GM12878 (cell line): ENCODE data around the gene LIG1. TPM values are rescaled to one million over a fixed set of nuclear protein-coding genes. Genes with fewer than 3 reads are reported as not detected.

Source experiments
- ATAC-seq: fragments of 200-7000 bp; cut with Tn5 transposase; 3 replicates; pipeline ENCODE4 v1.9.1; 2020; ENCODE audit warnings: mild to moderate bottlenecking, moderate library complexity
- BruUV-seq: library from RNA; stranded (reverse); fragments of 400-500 nt; replicated peaks from 2 replicates; lab custom pipeline; 2021; lab: Mats Ljungman, UMichigan
- CTCF ChIA-PET: fragments of 300-600 bp; sonication (Branson Sonifier 250); formaldehyde crosslinking; extraction: SDS; loops from one replicate; lab custom pipeline; 2021; ENCODE audit warnings: inconsistent platforms; lab: Yijun Ruan, JAX
- POLR2A ChIA-PET: fragments of 350-600 bp; formaldehyde crosslinking; extraction: SDS; loops from one replicate; lab custom pipeline; 2021; ENCODE audit warnings: inconsistent platforms; lab: Charles Lee
- RAD21 ChIA-PET: fragments of 300-600 bp; sonication (Branson Sonifier 250); formaldehyde crosslinking; loops from one replicate; lab custom pipeline; 2023; ENCODE audit warnings: antibody characterized with exemption; ENCODE audit not compliant: unreplicated experiment; lab: Charles Lee
- SMC1A ChIA-PET: fragments of 300-600 bp; sonication (Branson Sonifier 250); formaldehyde crosslinking; loops from one replicate; lab custom pipeline; 2023; ENCODE audit not compliant: unreplicated experiment, uncharacterized antibody; lab: Charles Lee
- DNase-seq: peaks from one replicate; pipeline ENCODE4 v3.0.0-alpha.2; 2011; ENCODE audit warnings: low read depth, low spot score
- FAIRE-seq: peaks from 3 replicates; lab custom pipeline; 2011; peaks lifted over from hg19 to GRCh38; lab: Jason Lieb, UNC
- H2AFZ ChIP-seq: 2 replicates; pipeline ENCODE4 v1.6.0; 2011; ENCODE audit warnings: low read depth, low read length, control low read depth; ENCODE audit not compliant: control insufficient read depth
- H3K27ac ChIP-seq: 2 replicates; pipeline ENCODE4 v1.5.1; 2011; ENCODE audit warnings: control low read depth; ENCODE audit not compliant: control insufficient read depth, insufficient read depth
- H3K27me3 ChIP-seq, 2 experiments: replicated peaks in 1 of 2; 2 replicates each; pipeline versions ENCODE4 v1.6.0 to v1.6.1; 2011; ENCODE audit warnings: low read length in 1 of 2; ENCODE audit not compliant: control insufficient read depth in 2 of 2, insufficient read depth in 2 of 2
- H3K36me3 ChIP-seq, 2 experiments: 2 replicates each; pipeline ENCODE4 v1.5.1; 2011; ENCODE audit warnings: low read length in 1 of 2; ENCODE audit not compliant: control insufficient read depth in 2 of 2, insufficient read depth in 2 of 2
- H3K4me1 ChIP-seq: 2 replicates; pipeline ENCODE4 v1.6.1; 2011; ENCODE audit warnings: mild to moderate bottlenecking, low read length, moderate library complexity, mixed read lengths; ENCODE audit not compliant: control insufficient read depth, insufficient read depth
- H3K4me2 ChIP-seq: 2 replicates; pipeline ENCODE4 v1.6.0; 2011; ENCODE audit warnings: control low read depth; ENCODE audit not compliant: control insufficient read depth, insufficient read depth
- H3K4me3 ChIP-seq: fragments of 200-600 bp; sonication (generic); 2 replicates; pipeline ENCODE4 v1.5.1; 2016
- H3K79me2 ChIP-seq: 2 replicates; pipeline ENCODE4 v1.6.0; 2011; ENCODE audit warnings: low read length; ENCODE audit not compliant: control insufficient read depth, insufficient read depth
- H3K9ac ChIP-seq: 2 replicates; pipeline ENCODE4 v1.8.0; 2011; ENCODE audit warnings: low read length, control low read depth, mixed read lengths; ENCODE audit not compliant: control insufficient read depth, insufficient read depth
- H3K9me3 ChIP-seq: replicated peaks from 3 replicates; pipeline ENCODE4 v1.5.1; 2011; ENCODE audit warnings: mild to moderate bottlenecking, low read length; ENCODE audit not compliant: control insufficient read depth, insufficient read depth
- H4K20me1 ChIP-seq: 2 replicates; pipeline ENCODE4 v1.6.0; 2011; ENCODE audit not compliant: control insufficient read depth, insufficient read depth
- ATF7 ChIP-seq: fragments of 450-650 bp; IDR thresholded peaks from 2 replicates; pipeline ENCODE4 v1.6.1; 2016; ENCODE audit warnings: low read depth, mild to moderate bottlenecking
- BCLAF1 ChIP-seq: fragments of 450-650 bp; IDR thresholded peaks from 2 replicates; pipeline ENCODE4 v1.6.1; 2017; ENCODE audit warnings: antibody characterized with exemption, mild to moderate bottlenecking, moderate library complexity
- CBX5 ChIP-seq: sonication (generic); IDR thresholded peaks from 2 replicates; pipeline ENCODE4 v1.6.1; 2016; ENCODE audit warnings: low read depth, moderate library complexity, mild to moderate bottlenecking, inconsistent platforms
- DPF2 ChIP-seq: fragments of 450-650 bp; IDR thresholded peaks from 2 replicates; pipeline ENCODE4 v1.6.1; 2017; ENCODE audit warnings: mild to moderate bottlenecking
- HDGF ChIP-seq: fragments of 450-650 bp; IDR thresholded peaks from 2 replicates; pipeline ENCODE4 v1.6.1; 2016; ENCODE audit warnings: antibody characterized with exemption
- IRF5 ChIP-seq: fragments of 450-650 bp; IDR thresholded peaks from 2 replicates; pipeline ENCODE4 v1.6.1; 2017; ENCODE audit warnings: borderline replicate concordance
- KLF5 ChIP-seq: fragments of 450-650 bp; IDR thresholded peaks from 2 replicates; pipeline ENCODE4 v1.6.1; 2014; ENCODE audit warnings: mild to moderate bottlenecking; ENCODE audit not compliant: partially characterized antibody
- MEF2B ChIP-seq: fragments of 450-650 bp; IDR thresholded peaks from 2 replicates; pipeline ENCODE4 v1.6.1; 2018; ENCODE audit warnings: mild to moderate bottlenecking, moderate library complexity; ENCODE audit not compliant: partially characterized antibody, poor library complexity, severe bottlenecking
- NBN ChIP-seq: fragments of 450-650 bp; IDR thresholded peaks from 2 replicates; pipeline ENCODE4 v1.6.1; 2016
- NFIC ChIP-seq: IDR thresholded peaks from 2 replicates; pipeline ENCODE4 v1.6.1; 2012; ENCODE audit warnings: low read depth, mild to moderate bottlenecking, inconsistent platforms, low read length, moderate library complexity
- PML ChIP-seq: IDR thresholded peaks from 2 replicates; pipeline ENCODE4 v1.6.1; 2012; ENCODE audit warnings: low read length, inconsistent platforms
- RAD21 ChIP-seq: IDR thresholded peaks from 2 replicates; pipeline ENCODE4 v1.6.1; 2011; ENCODE audit warnings: mild to moderate bottlenecking, low read depth, low read length, moderate library complexity; ENCODE audit not compliant: insufficient read depth
- RCOR1 ChIP-seq: conservative IDR thresholded peaks from 2 replicates; pipeline ENCODE4 v1.6.1; 2012; ENCODE audit warnings: low read depth, low read length, improper control_type of control experiment
- SP1 ChIP-seq: IDR thresholded peaks from one replicate; pipeline ENCODE4 v1.6.1; 2011; ENCODE audit warnings: low read depth, low read length
- SREBF2 ChIP-seq: IDR thresholded peaks from 2 replicates; pipeline ENCODE4 v1.6.1; 2012; ENCODE audit warnings: mild to moderate bottlenecking, low read length
- STAT1 ChIP-seq: fragments of 450-650 bp; conservative IDR thresholded peaks from 2 replicates; pipeline ENCODE4 v1.6.1; 2014; ENCODE audit warnings: antibody characterized with exemption, mild to moderate bottlenecking
- TARDBP ChIP-seq: IDR thresholded peaks from 2 replicates; pipeline ENCODE4 v1.6.1; 2016; ENCODE audit warnings: borderline replicate concordance
- TCF12 ChIP-seq: IDR thresholded peaks from 2 replicates; pipeline ENCODE4 v1.6.1; 2011; ENCODE audit warnings: low read depth, mild to moderate bottlenecking, low read length
- ZNF687 ChIP-seq: fragments of 450-650 bp; IDR thresholded peaks from 2 replicates; pipeline ENCODE4 v1.6.1; 2017; ENCODE audit warnings: mild to moderate bottlenecking, moderate library complexity
- WGBS: methylation state at CpG from one replicate; pipeline ENCODE4 v1.1.6; 2016; ENCODE audit warnings: low lambda C conversion rate; ENCODE audit not compliant: insufficient replicate concordance, insufficient coverage; ENCODE audit errors: missing lambda C conversion rate; 5-methylcytosine and 5-hydroxymethylcytosine counted together
- in situ Hi-C: fragments of 300-500 bp; cut with MboI; formaldehyde crosslinking; loops from 9 replicates; pipeline ENCODE4 v1.14.3; 2018; ENCODE audit warnings: mixed read lengths
- intact Hi-C: fragments of 100-400 bp; cut with micrococcal nuclease; formaldehyde crosslinking; loops from one replicate; pipeline ENCODE4 v1.14.2; 2022; ENCODE audit not compliant: unreplicated experiment
- polyA plus RNA-seq, 11 experiments: library from polyadenylated mRNA; depleted of rRNA in 4 of 11; unstranded in 6 of 11; stranded (reverse) in 5 of 11; fragments of >200 nt; fragmentation: Nextera tagmentation in 4 of 11; fragmentation: Illumina TruSeq in 1 of 11; extraction: Ambion mirVana in 4 of 11; extraction: Trizol in 1 of 11; gene quantifications; 1 replicate in 1 of 11; 2 replicates in 10 of 11; pipeline versions ENCODE4 v1.2.1 to v1.2.3, GENCODE V29; 2011 to 2016; ENCODE audit warnings: inconsistent platforms in 2 of 11, missing spikeins in 2 of 11, low read depth in 1 of 11
- total RNA-seq, 4 experiments: library from RNA; depleted of rRNA in 3 of 4; stranded (reverse); fragments of >200 nt in 3 of 4; fragmentation: Illumina TruSeq in 1 of 4; extraction: Trizol in 1 of 4; gene quantifications; 2 replicates each; pipeline versions ENCODE4 v1.2.1 to v1.2.3, GENCODE V29; 2013 to 2021

The LIG1 gene
- total and polyA plus RNA-seq, 10 of the 15 experiments (the other 5 are each of a cell fraction or from before 2014, with no cell fraction given) = 7.8 to 117 (median 73.7) TPM

- H3K27ac ChIP-seq = no peak overlapping the region
- POLR2A ChIA-PET = no interaction called here
- intact Hi-C loops = no loop called here
- ATAC-seq (no peak), DNase-seq (no peak)
- SMC1A ChIA-PET = interaction anchor here (1.4 kb wide), 1 partner anchor 12 kb away, joined by 3 read pairs; no protein-coding TSS in a partner anchor
- H3K27me3 ChIP-seq = no peaks in the 10 kb centered on the region
- CTCF ChIA-PET = interaction anchor here (0.7 kb wide), 1 partner anchor 11 kb away, joined by 4 read pairs; no protein-coding TSS in a partner anchor
- H3K9me3 ChIP-seq = peaks cover 2% of the 10 kb centered on the region; the same call in 2 of the 3 replicates
- TF ChIP-seq CBX5 (no peak), DPF2 (no peak), HDGF (no peak), STAT1 (no peak), RCOR1 (no peak), IRF5 (no peak), MEF2B (no peak), RAD21 (no peak), ZNF687 (no peak), PML (no peak), ATF7 (no peak), TARDBP (no peak), TCF12 (no peak), BCLAF1 (no peak), NFIC (no peak), SP1 (no peak), SREBF2 (no peak), KLF5 (no peak), NBN (no peak)
- TF ChIP-seq, all 136 proteins: peak for 0
- Histone ChIP-seq H3K4me3 (no peak overlapping the region), H3K79me2 (no peaks in the 10 kb centered on the region), H3K9ac (no peak overlapping the region), H3K36me3 (no peaks in the 10 kb centered on the region; a peak in 1 of 4 replicates), H2AFZ (no peak overlapping the region), H4K20me1 (no peaks in the 10 kb centered on the region), H3K4me2 (no peak overlapping the region), H3K4me1 (peaks cover 12% of the 10 kb centered on the region)
- BruUV-seq = no TSS peak
- WGBS = 87% methylated on average over 7 of the region's 9 CpGs
- RAD21 ChIA-PET = no interaction called here
- in situ Hi-C loops = no loop called here
- no peak for FAIRE-seq
Observed at GRCh38 chr19:48183356-48183755, 13.2 kb upstream of the LIG1 start.
